NT2/D1 (cell line): ENCODE results near the gene SNCB.

Source experiments
- SUZ12 ChIP-seq: IDR thresholded peaks from 2 replicates; pipeline ENCODE4 v1.6.1; 2011; ENCODE audit not compliant: insufficient read length, insufficient read depth; ENCODE audit errors: extremely low read depth
- YY1 ChIP-seq: IDR thresholded peaks from 2 replicates; pipeline ENCODE4 v1.6.1; 2011; ENCODE audit not compliant: insufficient read length, insufficient read depth
- ZNF274 ChIP-seq: IDR thresholded peaks from 2 replicates; pipeline ENCODE4 v1.6.1; 2011; ENCODE audit warnings: mild to moderate bottlenecking, low read depth, low read length

- no peak for TF ChIP-seq ZNF274
- no peak for TF ChIP-seq YY1
- no peak for TF ChIP-seq SUZ12
These were observed 37.0 kb downstream of the SNCB start for GRCh38 chr5:176593273-176593869.
